ENCODE measurements around the gene PROX1. TPM values are rescaled to one million over a fixed set of nuclear protein-coding genes. Genes with fewer than 3 reads are reported as not detected.

The PROX1 gene
- total and polyA plus RNA-seq, 2 of the 8 experiments (the other 6 are each of a cell fraction or from before 2014, with no cell fraction given) = 0.30 to 2.0 TPM

- POLR2A ChIA-PET (ENCODE audit: partially characterized antibody) = interaction anchor here (1.0 to 2.6 kb wide), 3 partner anchors 10 to 134 kb away, joined by 3 to 13 read pairs (median 4); no protein-coding TSS in a partner anchor
- TF ChIP-seq BRCA1 (IDR thresholded peaks at IDR 0.05; ENCODE audit: low read depth, low read length) (no peak), BCL11A (IDR thresholded peaks at IDR 0.05; ENCODE audit: low read depth in 2 of 2, low read length in 2 of 2) (no peak)
Measured at GRCh38 chr1:213989002-213989855, 1.5 kb downstream of the PROX1 start.

More at GRCh38 chr1:213989002-213989855, 1.5 kb downstream of the PROX1 start:
- H3K9me3 ChIP-seq (ENCODE audit: insufficient read depth in 2 of 2, low read depth in 1 of 2, low read length in 1 of 2) = no peaks in the 10 kb centered on the region
- peak overlapping the region; percentile 57; the same call in 1 of the 2 replicates for H2BK5ac ChIP-seq (ENCODE audit: low read depth, low read length)
- no peak overlapping the region for H3K4ac ChIP-seq (replicated peaks; ENCODE audit: insufficient read length, low read depth, low read length)
- H2AK5ac ChIP-seq (ENCODE audit: low read depth, low read length) = no peak overlapping the region
- no peak overlapping the region for H3K23ac ChIP-seq (ENCODE audit: insufficient read length)
- no peak overlapping the region for H3K56ac ChIP-seq (replicated peaks; ENCODE audit: insufficient read length, low read depth, low read length)
- H2AFZ ChIP-seq (ENCODE audit: low read length) = peak overlapping the region; percentile 63; the same call in 1 of the 2 replicates
- H3K9ac ChIP-seq (replicated peaks in 1 of 4; ENCODE audit: extremely low read depth in 1 of 4, low read depth in 3 of 4, low read length in 3 of 4) = peak overlapping the region in 2 of 4 experiments; percentile 20 to 41; a peak in 3 of 7 replicates
- no peak overlapping the region for H3K27ac ChIP-seq (ENCODE audit: low read depth, low read length)
- H4K5ac ChIP-seq (ENCODE audit: insufficient read length, low read depth, low read length) = no peak overlapping the region
- peak overlapping the region; percentile 64; the same call in 1 of the 2 replicates for H2BK20ac ChIP-seq (ENCODE audit: low read length)
- H3K14ac ChIP-seq (ENCODE audit: insufficient read length) = no peak overlapping the region
- peak overlapping the region; percentile 55 to 85 (median 69) for H3K4me3 ChIP-seq (ENCODE audit: extremely low read depth in 1 of 4, insufficient read depth in 2 of 4, low read depth in 3 of 4, low read length in 4 of 4)
- FAIRE-seq (no peak), DNase-seq (ENCODE audit: low read depth in 1 of 2, low spot score in 2 of 2) (peak in 1 of 2 experiments; percentile 71)
- peak overlapping the region; percentile 91; the same call in 1 of the 2 replicates for H3K18ac ChIP-seq (ENCODE audit: extremely low read depth, low read length)
- H4K8ac ChIP-seq (ENCODE audit: extremely low read depth, insufficient read depth, low read length) = no peak overlapping the region
- H2BK120ac ChIP-seq (replicated peaks; ENCODE audit: low read depth, low read length) = no peak overlapping the region
- CTCF ChIA-PET (ENCODE audit: partially characterized antibody) = interaction anchor here (0.6 to 1.8 kb wide), 10 partner anchors 8 to 745 kb away, joined by 3 to 11 read pairs (median 4); no protein-coding TSS in a partner anchor
- no peaks in the 10 kb centered on the region for H3K36me3 ChIP-seq (ENCODE audit: control insufficient read depth in 2 of 4, insufficient read depth in 4 of 4, low read length in 3 of 4)
- peak overlapping the region; percentile 82; the same call in 1 of the 2 replicates for H2BK12ac ChIP-seq (ENCODE audit: low read depth, low read length)
- no peaks in the 10 kb centered on the region for H3K79me1 ChIP-seq (ENCODE audit: low read depth, low read length)
- H4K20me1 ChIP-seq (replicated peaks in 1 of 2; ENCODE audit: control insufficient read depth in 1 of 2, insufficient read depth in 2 of 2, low read length in 2 of 2) = peaks cover 7 to 10% of the 10 kb centered on the region in 2 experiments
- H3K4me2 ChIP-seq (ENCODE audit: insufficient read depth in 1 of 2, low read depth in 2 of 2, low read length in 2 of 2) = peak overlapping the region; percentile 89 to 95
- 3% methylated on average over 26 of the region's 39 CpGs; no CpG with 5 or more reads in 1 of the 2 experiments for WGBS, 2 experiments (ENCODE audit: extremely low coverage in 1 of 2, insufficient coverage in 1 of 2, insufficient read length in 1 of 2, insufficient replicate concordance in 2 of 2, low coverage in 1 of 2, low lambda C conversion rate in 2 of 2, missing lambda C conversion rate in 1 of 2)
- peaks cover 28 to 54% (median 50%) of the 10 kb centered on the region in 4 experiments for H3K27me3 ChIP-seq (replicated peaks in 1 of 4; ENCODE audit: control insufficient read depth in 3 of 4, extremely low read depth in 1 of 4, insufficient read depth in 3 of 4, low read length in 3 of 4)
- H4K91ac ChIP-seq (replicated peaks; ENCODE audit: insufficient read length, low read length) = peak overlapping the region; percentile 39
- no peaks in the 10 kb centered on the region for H3K79me2 ChIP-seq (ENCODE audit: control insufficient read depth in 1 of 2, insufficient read depth in 2 of 2, low read length in 2 of 2)
- 0 out of 2 replicates have a peak overlapping the region, but pooled peaks have one; percentile 37 for H2BK15ac ChIP-seq (ENCODE audit: low read length)
- H3K4me1 ChIP-seq (replicated peaks in 1 of 4; ENCODE audit: control insufficient read depth in 3 of 4, insufficient read depth in 4 of 4, low read length in 3 of 4) = peaks cover 12 to 38% (median 25%) of the 10 kb centered on the region in 4 experiments
- H3K23me2 ChIP-seq (ENCODE audit: low read depth, low read length) = peaks cover 24% of the 10 kb centered on the region
